GM12878 (cell line): ENCODE data around the gene ZNF480. TPM values are rescaled to one million over a fixed set of nuclear protein-coding genes. Genes with fewer than 3 reads are reported as not detected.

Source experiments
- ATAC-seq: fragments of 200-7000 bp; cut with Tn5 transposase; 3 replicates; pipeline ENCODE4 v1.9.1; 2020; ENCODE audit warnings: mild to moderate bottlenecking, moderate library complexity
- BruUV-seq: library from RNA; stranded (reverse); fragments of 400-500 nt; replicated peaks from 2 replicates; lab custom pipeline; 2021; lab: Mats Ljungman, UMichigan
- CTCF ChIA-PET: fragments of 300-600 bp; sonication (Branson Sonifier 250); formaldehyde crosslinking; extraction: SDS; loops from one replicate; lab custom pipeline; 2021; ENCODE audit warnings: inconsistent platforms; lab: Yijun Ruan, JAX
- POLR2A ChIA-PET: fragments of 350-600 bp; formaldehyde crosslinking; extraction: SDS; loops from one replicate; lab custom pipeline; 2021; ENCODE audit warnings: inconsistent platforms; lab: Charles Lee
- RAD21 ChIA-PET: fragments of 300-600 bp; sonication (Branson Sonifier 250); formaldehyde crosslinking; loops from one replicate; lab custom pipeline; 2023; ENCODE audit warnings: antibody characterized with exemption; ENCODE audit not compliant: unreplicated experiment; lab: Charles Lee
- SMC1A ChIA-PET: fragments of 300-600 bp; sonication (Branson Sonifier 250); formaldehyde crosslinking; loops from one replicate; lab custom pipeline; 2023; ENCODE audit not compliant: unreplicated experiment, uncharacterized antibody; lab: Charles Lee
- DNase-seq: peaks from one replicate; pipeline ENCODE4 v3.0.0-alpha.2; 2011; ENCODE audit warnings: low read depth, low spot score
- FAIRE-seq: peaks from 3 replicates; lab custom pipeline; 2011; peaks lifted over from hg19 to GRCh38; lab: Jason Lieb, UNC
- H2AFZ ChIP-seq: 2 replicates; pipeline ENCODE4 v1.6.0; 2011; ENCODE audit warnings: low read depth, low read length, control low read depth; ENCODE audit not compliant: control insufficient read depth
- H3K27ac ChIP-seq: 2 replicates; pipeline ENCODE4 v1.5.1; 2011; ENCODE audit warnings: control low read depth; ENCODE audit not compliant: control insufficient read depth, insufficient read depth
- H3K27me3 ChIP-seq, 2 experiments: replicated peaks in 1 of 2; 2 replicates each; pipeline versions ENCODE4 v1.6.0 to v1.6.1; 2011; ENCODE audit warnings: low read length in 1 of 2; ENCODE audit not compliant: control insufficient read depth in 2 of 2, insufficient read depth in 2 of 2
- H3K36me3 ChIP-seq, 2 experiments: 2 replicates each; pipeline ENCODE4 v1.5.1; 2011; ENCODE audit warnings: low read length in 1 of 2; ENCODE audit not compliant: control insufficient read depth in 2 of 2, insufficient read depth in 2 of 2
- H3K4me1 ChIP-seq: 2 replicates; pipeline ENCODE4 v1.6.1; 2011; ENCODE audit warnings: mild to moderate bottlenecking, low read length, moderate library complexity, mixed read lengths; ENCODE audit not compliant: control insufficient read depth, insufficient read depth
- H3K4me2 ChIP-seq: 2 replicates; pipeline ENCODE4 v1.6.0; 2011; ENCODE audit warnings: control low read depth; ENCODE audit not compliant: control insufficient read depth, insufficient read depth
- H3K4me3 ChIP-seq: fragments of 200-600 bp; sonication (generic); 2 replicates; pipeline ENCODE4 v1.5.1; 2016
- H3K79me2 ChIP-seq: 2 replicates; pipeline ENCODE4 v1.6.0; 2011; ENCODE audit warnings: low read length; ENCODE audit not compliant: control insufficient read depth, insufficient read depth
- H3K9ac ChIP-seq: 2 replicates; pipeline ENCODE4 v1.8.0; 2011; ENCODE audit warnings: low read length, control low read depth, mixed read lengths; ENCODE audit not compliant: control insufficient read depth, insufficient read depth
- H3K9me3 ChIP-seq: replicated peaks from 3 replicates; pipeline ENCODE4 v1.5.1; 2011; ENCODE audit warnings: mild to moderate bottlenecking, low read length; ENCODE audit not compliant: control insufficient read depth, insufficient read depth
- H4K20me1 ChIP-seq: 2 replicates; pipeline ENCODE4 v1.6.0; 2011; ENCODE audit not compliant: control insufficient read depth, insufficient read depth
- ATF3 ChIP-seq: IDR thresholded peaks from 2 replicates; pipeline ENCODE4 v1.6.1; 2011; ENCODE audit warnings: low read depth, mild to moderate bottlenecking, low read length, moderate library complexity, borderline replicate concordance; ENCODE audit errors: extremely low read depth
- BCLAF1 ChIP-seq: fragments of 450-650 bp; IDR thresholded peaks from 2 replicates; pipeline ENCODE4 v1.6.1; 2017; ENCODE audit warnings: antibody characterized with exemption, mild to moderate bottlenecking, moderate library complexity
- EED ChIP-seq: sonication (generic); IDR thresholded peaks from 2 replicates; pipeline ENCODE4 v1.6.1; 2016; ENCODE audit warnings: antibody characterized with exemption, low read depth
- HDAC2 ChIP-seq: fragments of 200-600 bp; sonication (generic); IDR thresholded peaks from 2 replicates; pipeline ENCODE4 v1.6.1; 2017
- HDGF ChIP-seq: fragments of 450-650 bp; IDR thresholded peaks from 2 replicates; pipeline ENCODE4 v1.6.1; 2016; ENCODE audit warnings: antibody characterized with exemption
- KDM1A ChIP-seq: fragments of 200-600 bp; sonication (generic); IDR thresholded peaks from 2 replicates; pipeline ENCODE4 v1.6.1; 2016; ENCODE audit warnings: borderline replicate concordance
- MEF2B ChIP-seq: fragments of 450-650 bp; IDR thresholded peaks from 2 replicates; pipeline ENCODE4 v1.6.1; 2018; ENCODE audit warnings: mild to moderate bottlenecking, moderate library complexity; ENCODE audit not compliant: partially characterized antibody, poor library complexity, severe bottlenecking
- NBN ChIP-seq: fragments of 450-650 bp; IDR thresholded peaks from 2 replicates; pipeline ENCODE4 v1.6.1; 2016
- NFYA ChIP-seq: IDR thresholded peaks from 2 replicates; pipeline ENCODE4 v1.6.1; 2011; ENCODE audit warnings: low read depth, mild to moderate bottlenecking, low read length, improper control_type of control experiment, borderline replicate concordance
- NRF1 ChIP-seq: conservative IDR thresholded peaks from 2 replicates; pipeline ENCODE4 v1.6.1; 2011; ENCODE audit warnings: mild to moderate bottlenecking, low read depth, low read length, improper control_type of control experiment
- RAD21 ChIP-seq: IDR thresholded peaks from 2 replicates; pipeline ENCODE4 v1.6.1; 2011; ENCODE audit warnings: mild to moderate bottlenecking, low read depth, low read length, moderate library complexity; ENCODE audit not compliant: insufficient read depth
- SIN3A ChIP-seq: IDR thresholded peaks from 2 replicates; pipeline ENCODE4 v1.6.1; 2012; ENCODE audit warnings: low read depth, low read length, improper control_type of control experiment
- SKIL ChIP-seq: fragments of 450-650 bp; IDR thresholded peaks from 2 replicates; pipeline ENCODE4 v1.6.1; 2017; ENCODE audit warnings: mild to moderate bottlenecking, low read depth, inconsistent platforms; ENCODE audit not compliant: poor library complexity, severe bottlenecking
- TAF1 ChIP-seq: IDR thresholded peaks from 2 replicates; pipeline ENCODE4 v1.6.1; 2011; ENCODE audit warnings: mild to moderate bottlenecking, low read depth, low read length, borderline replicate concordance
- ZBTB33 ChIP-seq: fragments of 450-650 bp; IDR thresholded peaks from 2 replicates; pipeline ENCODE4 v1.6.1; 2017; ENCODE audit warnings: mild to moderate bottlenecking
- ZNF207 ChIP-seq: fragments of 450-650 bp; IDR thresholded peaks from 2 replicates; pipeline ENCODE4 v1.6.1; 2014; ENCODE audit warnings: antibody characterized with exemption, mild to moderate bottlenecking, borderline replicate concordance
- WGBS: methylation state at CpG from one replicate; pipeline ENCODE4 v1.1.6; 2016; ENCODE audit warnings: low lambda C conversion rate; ENCODE audit not compliant: insufficient replicate concordance, insufficient coverage; ENCODE audit errors: missing lambda C conversion rate; 5-methylcytosine and 5-hydroxymethylcytosine counted together
- in situ Hi-C: fragments of 300-500 bp; cut with MboI; formaldehyde crosslinking; loops from 9 replicates; pipeline ENCODE4 v1.14.3; 2018; ENCODE audit warnings: mixed read lengths
- intact Hi-C: fragments of 100-400 bp; cut with micrococcal nuclease; formaldehyde crosslinking; loops from one replicate; pipeline ENCODE4 v1.14.2; 2022; ENCODE audit not compliant: unreplicated experiment
- polyA plus RNA-seq, 11 experiments: library from polyadenylated mRNA; depleted of rRNA in 4 of 11; unstranded in 6 of 11; stranded (reverse) in 5 of 11; fragments of >200 nt; fragmentation: Nextera tagmentation in 4 of 11; fragmentation: Illumina TruSeq in 1 of 11; extraction: Ambion mirVana in 4 of 11; extraction: Trizol in 1 of 11; gene quantifications; 1 replicate in 1 of 11; 2 replicates in 10 of 11; pipeline versions ENCODE4 v1.2.1 to v1.2.3, GENCODE V29; 2011 to 2016; ENCODE audit warnings: inconsistent platforms in 2 of 11, missing spikeins in 2 of 11, low read depth in 1 of 11
- total RNA-seq, 4 experiments: library from RNA; depleted of rRNA in 3 of 4; stranded (reverse); fragments of >200 nt in 3 of 4; fragmentation: Illumina TruSeq in 1 of 4; extraction: Trizol in 1 of 4; gene quantifications; 2 replicates each; pipeline versions ENCODE4 v1.2.1 to v1.2.3, GENCODE V29; 2013 to 2021

Gene ZNF480
- total and polyA plus RNA-seq, 10 of the 15 experiments (the other 5 are each of a cell fraction or from before 2014, with no cell fraction given), result 6.6 to 26.5 (median 16.8) TPM

GRCh38 chr19:52286256-52286655, 10.7 kb upstream of the ZNF480 start (continued):
- no peak for TF ChIP-seq ZBTB33
- no peak for TF ChIP-seq NRF1
- TF ChIP-seq NBN, result no peak
- no peak for TF ChIP-seq EED

- DNase-seq (no peak), ATAC-seq (no peak), FAIRE-seq (no peak)
- ChIA-PET RAD21 (no interaction called here), SMC1A (no interaction called here), CTCF (no interaction called here), POLR2A (no interaction called here)
- Histone ChIP-seq H3K9me3 (peaks cover 16% of the 10 kb centered on the region), H3K9ac (no peak overlapping the region), H3K4me1 (no peaks in the 10 kb centered on the region), H4K20me1 (no peaks in the 10 kb centered on the region), H3K27ac (no peak overlapping the region), H3K4me3 (no peak overlapping the region), H3K79me2 (no peaks in the 10 kb centered on the region), H2AFZ (no peak overlapping the region), H3K36me3 (peaks cover 2 to 21% of the 10 kb centered on the region in 2 experiments), H3K27me3 (no peaks in the 10 kb centered on the region), H3K4me2 (no peak overlapping the region)
- TF ChIP-seq SKIL (no peak), RAD21 (no peak), ATF3 (no peak), NFYA (no peak), KDM1A (no peak), ZNF207 (no peak), BCLAF1 (no peak), HDGF (no peak), SIN3A (no peak), MEF2B (no peak), HDAC2 (no peak), TAF1 (no peak)
- intact Hi-C loops (no loop called here), in situ Hi-C loops (no loop called here)
- no TSS peak for BruUV-seq
- 91% methylated on average over 3 of the region's 3 CpGs for WGBS
These were observed 5.2 kb upstream of the ZNF480 start for GRCh38 chr19:52291781-52292180.
